Measurements from ENCODE around the gene ARHGAP22. TPM values are rescaled to one million over a fixed set of nuclear protein-coding genes. Genes with fewer than 3 reads are reported as not detected.
A peak's percentile ranks its signal among the peaks of the same experiment; 100 is the strongest.
"Not testable (repeated sequence)": the region's sequence is repeated elsewhere in the genome, so short reads cannot be mapped to it uniquely, and the experiment has no call there.

ARHGAP22 gene
- total RNA-seq, 1 experiment from 2014 or later: 18.9 TPM

DNA sequence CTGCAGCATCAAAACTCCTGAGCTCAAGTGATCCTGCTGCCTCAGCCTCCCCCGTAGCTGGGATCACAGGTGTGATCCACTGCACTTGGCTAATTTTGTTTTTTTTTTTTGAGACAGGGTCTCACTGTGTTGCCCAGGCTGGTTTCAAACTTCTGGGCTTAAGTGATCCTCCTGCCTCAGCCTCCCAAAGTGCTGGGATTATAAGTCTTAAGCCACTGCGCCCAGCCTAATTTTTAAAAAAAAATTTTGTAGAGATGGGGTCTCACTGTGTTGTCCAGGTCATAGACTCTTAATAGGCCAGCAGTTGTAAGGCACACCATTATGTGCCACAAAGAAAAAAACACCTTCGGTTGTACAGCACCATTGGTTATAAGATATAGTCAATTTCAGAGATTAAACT, 176.0 kb downstream of the ARHGAP22 start:
- DNase-seq (ENCODE audit: low read depth): no peak

DNA sequence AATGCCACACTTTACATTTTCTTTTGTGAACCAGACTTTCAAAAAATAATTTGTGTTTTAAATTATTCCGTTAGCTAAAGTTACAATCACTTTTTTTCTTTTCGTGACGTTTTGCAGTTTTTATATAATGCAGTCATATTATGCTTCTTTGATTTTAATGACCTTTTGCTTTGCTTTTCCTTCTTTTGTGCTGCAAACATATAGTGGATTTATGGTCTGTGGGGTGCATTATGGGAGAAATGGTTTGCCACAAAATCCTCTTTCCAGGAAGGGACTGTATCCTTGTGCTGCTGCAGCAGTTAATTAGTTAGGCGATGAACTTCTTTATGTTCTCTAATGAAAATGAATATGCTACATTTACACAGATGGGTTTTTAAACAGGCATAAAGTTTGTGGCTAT, 181.0 kb downstream of the ARHGAP22 start:
- DNase-seq (ENCODE audit: low read depth): no peak

DNA sequence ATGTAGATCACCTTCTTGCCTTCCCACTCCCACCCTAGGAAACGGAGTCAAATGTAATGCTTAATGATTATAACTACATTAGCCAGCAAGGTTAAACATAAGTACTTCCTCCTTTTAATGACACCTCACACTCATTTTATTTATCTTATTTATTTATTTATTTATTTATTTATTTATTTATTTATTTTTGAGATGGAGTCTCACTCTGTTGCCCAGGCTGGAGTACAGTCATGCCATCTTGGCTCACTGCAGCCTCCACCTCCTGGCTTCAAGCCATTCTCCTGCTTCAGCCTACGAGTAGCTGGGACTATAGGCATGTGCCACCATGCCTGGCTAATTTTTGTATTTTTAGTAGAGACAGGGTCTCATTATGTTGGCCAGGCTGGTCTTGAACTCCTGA, 183.0 kb downstream of the ARHGAP22 start:
- DNase-seq (ENCODE audit: low read depth): not testable (repeated sequence)

DNA sequence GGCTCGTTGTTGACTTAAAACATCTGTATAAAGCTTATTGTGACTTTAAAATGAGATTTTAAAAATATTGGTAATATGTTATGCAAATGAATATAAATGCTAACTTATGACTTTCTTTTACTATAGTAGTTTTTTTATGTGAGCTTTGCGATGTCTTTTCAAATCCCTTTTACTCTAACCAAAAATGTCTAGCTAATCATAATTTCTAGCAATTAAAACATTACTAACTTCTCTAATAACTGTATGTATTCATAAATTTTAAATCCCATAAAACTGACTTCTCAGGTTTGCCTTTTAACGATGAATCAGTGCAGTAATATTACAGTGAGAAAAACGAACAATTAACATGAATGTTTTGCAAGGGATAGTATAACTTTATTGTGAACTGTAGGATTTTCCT, 185.2 kb downstream of the ARHGAP22 start:
- DNase-seq (ENCODE audit: low read depth): no peak

DNA sequence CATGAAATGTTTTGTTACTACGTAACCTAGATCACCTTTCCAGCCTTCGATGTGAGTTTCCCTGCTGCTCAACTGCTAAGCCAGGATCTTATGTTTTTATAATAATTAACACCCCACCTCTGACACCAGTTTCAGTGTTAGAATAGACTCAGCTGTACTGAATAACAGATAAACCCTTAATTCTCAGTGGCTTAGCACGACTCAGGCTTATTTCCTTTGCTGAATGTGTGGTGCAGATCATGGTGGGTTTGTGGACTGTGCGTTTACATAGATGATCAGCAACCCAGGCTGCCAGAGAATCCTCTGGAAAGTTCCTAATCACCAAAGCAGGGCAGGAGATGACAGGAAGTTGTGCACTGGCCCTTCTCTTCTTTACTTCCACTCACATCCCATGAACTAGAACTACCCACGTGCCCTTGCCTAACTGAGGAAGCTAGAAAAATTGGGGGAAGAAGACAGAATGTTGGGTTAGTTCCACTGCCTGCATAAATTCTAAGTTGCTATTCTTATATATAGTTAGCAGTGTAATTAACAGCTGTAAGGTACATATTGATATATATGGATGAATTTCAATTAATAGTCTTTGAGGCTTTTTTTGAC, 186.6 kb downstream of the ARHGAP22 start:
- DNase-seq (ENCODE audit: low read depth): no peak

DNA sequence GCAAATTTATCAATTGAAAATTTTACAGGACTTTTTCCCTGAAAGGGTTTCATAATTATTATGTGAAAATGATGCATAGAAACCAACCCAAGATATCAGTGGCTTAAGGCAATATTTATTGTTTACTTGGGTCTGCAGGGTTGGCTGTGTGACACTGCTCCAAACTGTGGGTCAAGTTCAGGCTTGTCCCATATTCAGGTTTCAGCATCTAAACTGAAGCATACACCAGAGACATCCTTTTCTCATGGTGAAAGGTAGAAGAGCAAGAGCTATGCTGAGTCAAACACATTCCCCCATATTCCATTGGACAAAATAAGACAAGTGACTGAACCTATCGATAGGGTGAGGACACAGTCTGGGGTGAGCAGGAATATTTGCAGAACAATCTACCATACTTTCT, 187.5 kb downstream of the ARHGAP22 start:
- DNase-seq (ENCODE audit: low read depth): no peak

DNA sequence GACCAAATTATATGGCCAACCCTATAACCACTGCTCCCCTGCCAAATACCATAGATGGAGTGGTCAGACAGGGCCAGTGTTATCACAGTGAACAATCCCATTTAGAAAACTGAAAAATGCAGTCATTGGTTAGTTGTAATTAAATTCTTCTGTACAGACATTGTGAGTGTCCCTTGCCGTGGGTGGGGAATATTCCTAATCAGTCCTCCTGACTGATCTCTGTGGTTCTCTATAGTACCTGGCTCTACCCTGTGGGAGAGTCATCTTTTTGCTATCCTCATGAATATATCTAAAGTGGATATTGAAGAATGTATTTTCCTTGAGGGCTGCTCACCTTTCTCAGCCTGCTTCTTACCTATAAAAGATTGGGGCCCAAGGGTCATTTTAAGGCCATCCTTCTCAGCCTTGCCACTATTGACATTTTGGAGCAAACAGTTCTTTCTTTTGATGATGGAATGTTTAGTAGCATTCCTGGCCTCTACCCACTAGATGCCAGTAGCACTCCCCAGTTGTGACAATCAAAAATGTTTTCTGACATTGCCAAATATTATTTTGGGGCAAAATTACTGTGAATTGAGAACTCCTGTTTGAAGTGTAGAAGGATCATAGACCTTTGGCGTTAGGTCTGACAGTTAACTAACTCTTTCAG, 188.2 kb downstream of the ARHGAP22 start:
- no peak for DNase-seq (ENCODE audit: low read depth)

DNA sequence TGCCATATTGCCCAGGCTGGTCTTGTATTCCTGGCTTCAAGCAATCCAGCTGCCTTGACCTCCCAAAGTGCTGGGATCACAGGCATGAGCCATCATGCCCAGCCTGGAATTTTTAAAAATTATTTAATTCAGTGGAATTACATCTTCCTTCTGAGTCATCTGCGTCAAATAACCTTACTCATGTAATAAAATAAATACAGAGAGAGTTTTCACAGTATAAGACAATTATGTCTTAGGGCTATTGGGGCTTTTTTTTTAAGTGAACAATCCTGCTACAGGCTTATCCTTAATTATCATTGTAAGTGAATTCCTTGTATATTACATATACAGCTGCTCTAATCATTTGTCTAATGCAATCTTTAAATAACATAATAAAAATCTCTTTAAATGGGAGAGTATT, 190.1 kb downstream of the ARHGAP22 start:
- DNase-seq (ENCODE audit: low read depth): peak; percentile 63

DNA sequence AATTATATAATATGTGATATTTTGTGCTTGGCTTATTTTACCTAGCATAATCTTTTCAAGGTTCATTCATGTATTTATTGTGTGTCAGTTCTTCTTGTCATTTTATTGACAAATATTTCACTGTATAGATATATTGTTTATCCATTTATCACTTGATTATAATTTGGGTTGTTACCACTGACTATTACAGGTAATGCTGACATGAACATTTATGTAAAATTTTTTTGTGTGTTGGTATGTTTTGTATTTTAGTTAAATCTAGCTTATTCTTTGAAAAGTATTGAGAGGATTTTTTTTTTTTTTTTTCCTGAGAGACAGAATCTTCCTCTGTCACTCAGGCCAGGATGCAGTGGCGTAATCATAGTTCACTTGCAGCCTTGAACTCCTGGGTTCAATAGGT, 190.7 kb downstream of the ARHGAP22 start:
- no peak for DNase-seq (ENCODE audit: low read depth)

DNA sequence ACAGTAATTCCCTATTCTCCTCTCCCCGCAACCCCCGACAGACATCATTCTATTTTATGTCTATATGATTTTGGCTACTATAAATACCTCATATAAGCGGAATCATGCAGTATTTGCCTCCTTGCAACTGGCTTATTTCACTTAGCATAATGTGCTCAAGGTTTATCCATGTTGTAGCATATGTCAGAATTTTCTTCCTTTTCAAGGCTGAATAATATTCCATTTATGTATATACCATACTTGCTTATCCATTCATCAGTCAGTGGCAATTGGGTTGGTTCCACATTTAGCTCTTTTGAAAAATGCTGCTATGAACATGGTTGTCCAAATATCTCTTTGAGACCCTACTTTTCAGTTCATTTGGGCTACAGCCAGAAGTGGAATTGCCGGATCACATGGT, 191.9 kb downstream of the ARHGAP22 start:
- DNase-seq (ENCODE audit: low read depth): no peak

DNA sequence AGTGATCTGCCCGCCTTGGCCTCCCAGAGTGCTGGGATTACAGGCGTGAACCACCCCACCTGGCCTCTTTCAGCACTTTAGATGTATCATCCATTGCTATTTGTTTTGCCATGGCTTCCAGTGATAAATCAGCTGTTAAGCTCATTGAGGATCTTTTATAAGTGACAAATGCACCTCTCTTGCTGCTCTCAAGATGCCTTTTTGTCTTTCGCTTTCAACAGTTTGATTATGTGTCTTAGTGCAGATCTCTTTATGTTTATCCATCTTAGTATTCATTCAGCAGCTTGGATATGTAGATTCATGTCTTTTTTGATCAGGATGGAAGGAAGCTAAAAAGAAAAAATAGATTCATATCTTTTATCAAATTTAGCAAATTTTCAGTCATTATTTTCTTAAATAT, 192.8 kb downstream of the ARHGAP22 start:
- peak; percentile 10 for DNase-seq (ENCODE audit: low read depth)

DNA sequence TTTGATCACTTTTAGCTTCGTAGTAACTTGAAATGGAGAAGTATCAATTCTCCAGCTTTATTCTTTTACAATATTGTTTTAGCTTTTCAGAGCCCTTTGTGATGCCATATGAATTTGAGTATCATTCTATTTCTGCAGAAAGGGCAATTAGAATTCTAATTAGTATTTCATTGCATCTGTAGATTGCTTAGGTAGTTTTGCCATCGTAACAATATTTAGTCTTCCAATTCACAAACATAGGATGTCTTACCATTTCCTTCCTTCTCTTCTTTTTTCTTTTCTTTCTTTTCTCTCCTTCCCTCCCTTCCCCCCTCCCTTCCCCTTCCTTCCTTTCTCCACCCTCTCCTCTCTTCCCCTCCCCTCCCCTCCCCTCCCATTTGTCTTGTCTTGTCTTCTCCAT, 193.4 kb downstream of the ARHGAP22 start:
- no peak for DNase-seq (ENCODE audit: low read depth)

DNA sequence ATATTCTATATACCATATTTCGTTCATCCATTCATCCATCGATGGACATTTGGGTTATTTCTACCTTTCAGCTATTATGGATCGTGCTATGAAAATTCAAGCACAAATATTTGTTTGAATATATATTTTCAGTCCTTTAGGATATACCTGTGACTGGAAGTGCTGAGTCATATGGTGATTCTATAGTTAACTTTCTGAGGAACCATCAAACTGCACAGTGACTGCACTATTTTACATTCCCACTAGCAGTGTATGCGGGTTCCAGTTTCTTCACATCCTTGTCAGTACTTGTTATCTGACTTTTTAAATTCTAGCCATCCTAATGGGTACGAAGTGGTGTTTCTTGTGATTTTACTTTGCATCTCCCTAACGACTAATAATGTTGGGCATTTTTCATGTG, 194.4 kb downstream of the ARHGAP22 start:
- DNase-seq (ENCODE audit: low read depth): no peak

DNA sequence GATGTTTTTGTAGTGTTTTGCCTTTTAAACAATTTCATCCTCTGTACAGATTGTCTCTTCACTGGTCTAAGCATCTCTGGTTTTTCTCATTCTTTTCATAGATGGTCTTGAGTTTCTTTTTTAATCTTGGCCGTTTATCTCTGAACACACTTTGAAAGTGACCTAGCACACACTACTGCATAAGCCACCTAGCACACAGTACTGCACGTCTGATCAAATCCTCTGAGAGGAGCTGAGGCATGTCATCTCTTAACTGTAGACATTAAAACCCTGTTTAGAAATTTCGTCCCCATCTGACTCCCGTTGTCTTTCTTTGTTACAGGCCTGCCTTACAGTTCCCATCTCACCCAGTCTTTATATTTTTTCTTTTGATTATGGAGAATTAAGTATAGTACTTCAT, 198.2 kb downstream of the ARHGAP22 start:
- DNase-seq (ENCODE audit: low read depth): no peak

DNA sequence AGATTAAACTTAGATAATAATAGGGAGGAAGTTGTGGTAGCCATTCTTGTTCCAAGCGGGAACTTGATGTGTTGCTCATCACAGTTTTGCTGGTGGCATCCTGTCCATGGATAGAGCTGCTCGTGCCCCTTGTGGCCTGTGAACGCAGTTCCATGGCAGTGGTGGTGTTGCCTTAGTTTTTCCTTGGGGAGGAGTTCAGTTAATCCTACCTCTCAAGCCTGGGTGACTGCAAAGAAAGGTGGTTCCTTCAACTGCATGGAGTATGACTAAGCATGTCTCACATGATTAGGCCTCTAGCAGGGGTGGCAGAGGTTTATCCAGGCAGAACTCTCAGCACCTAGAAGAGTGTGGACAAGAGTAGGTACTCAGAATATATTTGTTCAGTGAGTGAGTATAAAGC, 198.7 kb downstream of the ARHGAP22 start:
- DNase-seq (ENCODE audit: low read depth): peak; percentile 85

DNA sequence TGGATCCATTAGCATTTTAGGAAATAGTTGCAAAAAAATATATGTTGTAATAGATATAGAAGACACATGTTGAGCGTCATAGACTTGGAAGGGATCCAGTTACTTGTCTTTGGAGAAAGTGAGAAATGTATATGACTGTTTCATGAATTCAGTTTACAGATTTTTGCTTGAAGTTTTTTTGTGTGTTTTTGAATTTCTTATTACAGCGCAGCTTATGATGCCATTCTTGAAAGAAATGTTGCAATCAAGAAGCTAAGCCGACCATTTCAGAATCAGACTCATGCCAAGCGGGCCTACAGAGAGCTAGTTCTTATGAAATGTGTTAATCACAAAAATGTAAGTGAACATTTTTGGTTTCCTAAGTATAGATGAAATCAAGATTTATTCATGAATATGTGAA, 200.2 kb downstream of the ARHGAP22 start:
- no peak for DNase-seq (ENCODE audit: low read depth)

DNA sequence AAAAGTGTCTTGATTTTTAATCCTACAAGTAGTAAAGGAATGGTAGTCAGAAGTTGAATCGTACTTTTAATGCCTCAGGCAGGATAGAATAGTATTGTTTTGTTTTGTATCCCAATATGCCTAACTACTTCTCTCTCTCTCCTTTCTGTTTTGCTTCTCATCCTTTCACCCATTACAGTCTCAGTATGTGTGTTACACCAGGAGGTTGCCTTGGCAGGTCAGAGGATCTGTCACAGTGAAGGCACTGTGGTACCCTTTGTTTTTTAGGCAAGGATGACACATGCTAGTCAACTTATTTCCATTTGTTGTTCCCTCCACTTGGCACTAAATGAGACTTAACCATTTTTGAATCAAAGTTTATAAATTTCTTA, 204.0 kb downstream of the ARHGAP22 start:
- DNase-seq (ENCODE audit: low read depth): peak; percentile 59

DNA sequence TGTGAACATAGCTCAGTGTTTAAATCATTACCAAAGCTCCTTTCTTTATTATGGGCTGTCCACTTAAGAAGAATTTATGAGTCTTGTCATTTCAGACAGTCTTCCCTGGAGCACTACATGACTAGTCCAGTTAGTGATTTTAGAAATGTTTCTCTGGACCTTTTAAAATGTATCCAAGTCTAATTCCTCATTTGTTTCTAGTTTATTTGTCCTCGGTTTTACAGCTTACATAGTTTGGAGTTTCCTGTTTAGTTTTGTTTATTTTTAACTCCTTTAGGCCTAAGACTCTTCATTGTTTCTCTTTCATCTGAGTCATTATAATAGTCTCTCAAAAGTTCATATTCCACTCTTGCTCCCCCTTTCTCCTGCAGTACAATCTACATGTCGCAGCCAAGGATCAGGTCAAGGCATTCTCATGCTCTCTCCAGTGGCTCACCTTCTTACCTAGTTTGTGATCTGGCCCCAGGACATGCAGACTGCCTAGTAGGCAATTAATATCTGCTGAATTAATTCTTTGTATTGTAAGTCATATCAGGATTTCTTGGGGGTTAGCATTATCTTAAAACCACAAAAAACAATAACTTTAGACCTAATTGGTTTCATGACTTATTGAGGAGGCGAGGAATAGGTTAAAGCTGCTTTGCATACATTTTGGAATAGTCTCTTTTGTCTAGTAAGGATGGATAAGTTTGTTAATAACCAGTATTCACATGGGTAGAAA, 204.6 kb downstream of the ARHGAP22 start:
- DNase-seq (ENCODE audit: low read depth): peak; percentile 85

DNA sequence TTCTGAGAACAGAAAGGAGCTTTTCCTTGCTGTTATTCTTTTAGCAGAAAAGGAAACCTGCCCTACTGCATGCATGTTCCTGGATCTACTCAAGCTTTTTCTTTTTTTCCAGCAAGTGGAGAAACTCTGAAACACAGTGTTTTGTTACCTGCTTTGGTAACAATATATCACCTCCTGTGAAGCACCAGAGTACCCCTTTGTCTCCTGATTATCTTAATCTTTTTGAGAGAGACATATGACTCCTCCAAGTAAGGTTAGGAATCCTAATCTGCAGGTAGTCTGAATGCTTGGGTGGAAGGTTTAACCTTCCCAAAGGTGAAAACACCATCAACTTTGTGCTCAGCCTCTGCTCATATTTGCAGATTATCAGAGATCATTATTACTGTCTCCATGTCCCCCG, 205.3 kb downstream of the ARHGAP22 start:
- no peak for DNase-seq (ENCODE audit: low read depth)

DNA sequence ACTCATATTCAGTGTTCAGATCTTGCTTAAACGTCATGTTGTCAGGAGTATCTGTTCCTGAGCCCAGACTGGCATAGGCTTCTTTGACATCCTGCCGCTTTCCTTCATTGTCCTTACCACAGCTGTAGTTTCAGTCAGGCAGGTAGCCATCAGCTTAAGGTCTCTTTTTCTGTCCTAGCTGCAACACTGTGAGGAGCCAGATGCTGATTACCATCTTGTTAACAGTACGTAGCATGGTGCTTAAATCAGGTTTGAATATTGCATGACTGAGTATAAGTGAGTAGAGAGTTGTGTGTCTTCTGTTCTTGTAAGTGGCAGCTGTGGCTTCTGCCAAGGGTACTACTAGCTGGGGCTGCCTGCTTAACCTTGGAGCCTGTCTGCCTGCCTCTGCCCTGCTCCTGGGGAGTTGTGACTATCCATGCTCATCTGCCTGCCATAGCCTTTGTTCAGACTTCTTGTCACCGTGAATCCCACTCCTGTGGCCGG, 205.8 kb downstream of the ARHGAP22 start:
- peak; percentile 52 for DNase-seq (ENCODE audit: low read depth)

DNA sequence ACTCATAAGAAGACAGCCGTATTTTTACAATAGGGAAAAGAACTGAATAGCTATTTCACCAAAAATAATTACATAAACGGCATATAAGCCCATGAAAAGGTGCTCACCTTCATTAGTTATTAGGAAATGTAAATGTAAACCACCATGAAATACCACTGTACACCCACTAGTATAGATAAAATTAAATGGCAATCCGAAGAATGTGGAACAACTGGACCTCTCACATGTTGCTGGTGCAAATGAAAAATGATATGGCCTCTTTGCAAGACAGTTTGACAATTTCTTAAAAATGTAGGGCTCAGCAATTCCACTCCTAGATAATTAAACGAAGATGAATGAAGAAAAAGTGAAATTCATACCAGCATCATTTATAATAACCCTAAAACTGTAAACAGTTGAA, 206.6 kb downstream of the ARHGAP22 start:
- DNase-seq (ENCODE audit: low read depth): no peak
